HFFc6 (cell line): ENCODE results near the gene SUDS3. TPM values are rescaled to one million over a fixed set of nuclear protein-coding genes. Genes with fewer than 3 reads are reported as not detected.

Experiments
- DNase-seq: peaks from one replicate; pipeline ENCODE4 v3.0.0-alpha.2; 2018
- H3K27ac Mint-ChIP-seq: 2 replicates; pipeline ENCODE4 v1.8.0; 2020; ENCODE audit warnings: mild to moderate bottlenecking, mixed read lengths
- H3K27me3 Mint-ChIP-seq: 2 replicates; pipeline ENCODE4 v1.8.0; 2021; ENCODE audit warnings: mild to moderate bottlenecking, moderate library complexity, mixed read lengths; ENCODE audit not compliant: insufficient read depth
- H3K36me3 Mint-ChIP-seq: 2 replicates; pipeline ENCODE4 v1.8.0; 2021; ENCODE audit warnings: low read depth, mixed read lengths
- H3K4me1 Mint-ChIP-seq: 2 replicates; pipeline ENCODE4 v1.8.0; 2020; ENCODE audit warnings: low read depth, mixed read lengths
- H3K4me3 Mint-ChIP-seq: 2 replicates; pipeline ENCODE4 v1.8.0; 2020; ENCODE audit warnings: mild to moderate bottlenecking, moderate library complexity, mixed read lengths
- H3K9me3 Mint-ChIP-seq: 2 replicates; pipeline ENCODE4 v1.8.0; 2020; ENCODE audit warnings: mild to moderate bottlenecking, mixed read lengths
- total RNA-seq, 6 experiments: library from RNA; stranded (reverse); fragmentation: NEBNext Ultra II Directional; extraction: Animal tissue kit (Norgen Biotek cat#: 25700); gene quantifications; 2 replicates in 1 of 6; 3 replicates in 5 of 6; pipeline ENCODE4 v1.2.3, GENCODE V29; 2021
- TF ChIP-seq, protein P1 (sequence below): fragments of 200-600 bp; sonication (generic); IDR thresholded peaks from 2 replicates; pipeline ENCODE4 v1.5.0; 2021; ENCODE audit warnings: antibody characterized with exemption, mild to moderate bottlenecking

SUDS3 gene
- total RNA-seq, 6 experiments from 2014 or later: 20.5 to 23.4 (median 22.8) TPM

- Mint-ChIP-seq H3K4me1 (peaks cover 78% of the 10 kb centered on the region), H3K9me3 (peaks cover 4% of the 10 kb centered on the region; the same call in 1 of the 2 replicates), H3K27me3 (no peaks in the 10 kb centered on the region), H3K4me3 (peak overlapping the region; percentile 73), H3K36me3 (peaks cover 36% of the 10 kb centered on the region), H3K27ac (peak overlapping the region; percentile 95)
- DNase-seq: peak; percentile 87
- TF ChIP-seq, protein P1, sequence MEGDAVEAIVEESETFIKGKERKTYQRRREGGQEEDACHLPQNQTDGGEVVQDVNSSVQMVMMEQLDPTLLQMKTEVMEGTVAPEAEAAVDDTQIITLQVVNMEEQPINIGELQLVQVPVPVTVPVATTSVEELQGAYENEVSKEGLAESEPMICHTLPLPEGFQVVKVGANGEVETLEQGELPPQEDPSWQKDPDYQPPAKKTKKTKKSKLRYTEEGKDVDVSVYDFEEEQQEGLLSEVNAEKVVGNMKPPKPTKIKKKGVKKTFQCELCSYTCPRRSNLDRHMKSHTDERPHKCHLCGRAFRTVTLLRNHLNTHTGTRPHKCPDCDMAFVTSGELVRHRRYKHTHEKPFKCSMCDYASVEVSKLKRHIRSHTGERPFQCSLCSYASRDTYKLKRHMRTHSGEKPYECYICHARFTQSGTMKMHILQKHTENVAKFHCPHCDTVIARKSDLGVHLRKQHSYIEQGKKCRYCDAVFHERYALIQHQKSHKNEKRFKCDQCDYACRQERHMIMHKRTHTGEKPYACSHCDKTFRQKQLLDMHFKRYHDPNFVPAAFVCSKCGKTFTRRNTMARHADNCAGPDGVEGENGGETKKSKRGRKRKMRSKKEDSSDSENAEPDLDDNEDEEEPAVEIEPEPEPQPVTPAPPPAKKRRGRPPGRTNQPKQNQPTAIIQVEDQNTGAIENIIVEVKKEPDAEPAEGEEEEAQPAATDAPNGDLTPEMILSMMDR: no peak
These were observed 19.5 kb upstream of the SUDS3 start for GRCh38 chr12:118356809-118357256.

DNA sequence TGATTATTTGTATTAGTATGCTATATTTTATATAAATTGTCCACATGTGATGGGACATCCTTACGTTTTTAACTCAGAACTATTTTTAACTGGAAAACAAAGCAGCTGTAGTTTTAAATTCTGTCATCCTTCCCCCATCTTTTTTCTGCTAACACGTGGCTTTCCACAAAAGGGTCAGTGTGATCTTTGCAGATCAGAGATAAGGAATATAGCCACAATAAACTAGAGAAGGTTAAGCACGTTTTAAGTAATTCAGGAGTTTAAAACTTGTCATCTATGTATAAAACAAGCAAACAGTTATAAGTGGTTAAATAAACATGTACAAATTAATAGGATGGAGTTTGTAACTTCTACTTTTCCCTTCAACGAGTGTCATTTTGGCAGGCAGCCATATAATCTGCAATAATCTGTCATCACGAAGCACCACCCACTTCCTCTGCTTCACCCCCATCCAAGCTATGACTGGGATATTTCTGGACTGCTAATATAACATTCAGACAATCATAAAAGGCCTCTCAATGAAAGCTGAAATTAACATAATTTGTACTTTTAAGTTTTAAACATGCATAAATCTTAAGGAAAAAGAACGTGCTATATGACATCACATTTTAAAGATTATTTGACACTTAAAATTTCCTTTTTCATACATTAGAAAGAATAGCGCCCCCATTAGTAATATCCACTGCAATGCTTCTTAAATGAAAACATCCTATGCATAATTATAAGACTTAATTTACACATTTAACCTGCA is 18.9 kb upstream of the SUDS3 start:
- H3K9me3 Mint-ChIP-seq: peaks cover 4% of the 10 kb centered on the region; the same call in 1 of the 2 replicates
- peaks cover 84% of the 10 kb centered on the region for H3K4me1 Mint-ChIP-seq
- H3K36me3 Mint-ChIP-seq: peaks cover 36% of the 10 kb centered on the region
- peak overlapping the region; percentile 95 for H3K27ac Mint-ChIP-seq
- H3K27me3 Mint-ChIP-seq: no peaks in the 10 kb centered on the region
- TF ChIP-seq, protein P1: peak; percentile 74
- H3K4me3 Mint-ChIP-seq: peak overlapping the region; percentile 73
- DNase-seq: peak; percentile 54

DNA sequence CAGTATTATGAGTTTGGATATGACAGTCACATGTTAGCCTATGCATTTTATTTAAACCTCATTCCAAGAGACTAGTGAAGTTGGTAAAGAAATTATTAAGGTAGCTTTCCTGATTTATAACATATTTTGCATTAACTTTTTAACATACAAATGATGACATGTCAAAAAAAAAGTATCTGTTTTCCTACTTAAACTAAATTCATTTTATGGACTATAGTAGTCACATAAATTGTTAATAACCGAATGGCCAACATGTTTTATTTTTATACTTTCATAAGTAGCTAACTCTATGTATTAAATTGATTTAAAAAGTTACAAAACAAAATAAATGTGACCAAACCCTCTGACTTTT is 18.4 kb upstream of the SUDS3 start:
- peaks cover 85% of the 10 kb centered on the region for H3K4me1 Mint-ChIP-seq
- TF ChIP-seq, protein P1: peak; percentile 5; the same call in 1 of the 2 replicates
- H3K36me3 Mint-ChIP-seq: peaks cover 33% of the 10 kb centered on the region
- peaks cover 4% of the 10 kb centered on the region; the same call in 1 of the 2 replicates for H3K9me3 Mint-ChIP-seq
- H3K4me3 Mint-ChIP-seq: peak overlapping the region; percentile 73
- no peaks in the 10 kb centered on the region for H3K27me3 Mint-ChIP-seq
- DNase-seq: no peak
- peak overlapping the region; percentile 95 for H3K27ac Mint-ChIP-seq

- peak overlapping the region; percentile 56 for H3K27ac Mint-ChIP-seq
- DNase-seq: no peak
- H3K36me3 Mint-ChIP-seq: peaks cover 32% of the 10 kb centered on the region
These were observed 17.5 kb upstream of the SUDS3 start for GRCh38 chr12:118358612-118359540.

GRCh38 chr12:118359541-118359915 is 16.8 kb upstream of the SUDS3 start:
- no peak overlapping the region for H3K4me3 Mint-ChIP-seq
- TF ChIP-seq, protein P1: no peak
- H3K27ac Mint-ChIP-seq: peak overlapping the region; percentile 45
- H3K36me3 Mint-ChIP-seq: peaks cover 26% of the 10 kb centered on the region
- DNase-seq: no peak
- H3K27me3 Mint-ChIP-seq: no peaks in the 10 kb centered on the region
- H3K4me1 Mint-ChIP-seq: peaks cover 79% of the 10 kb centered on the region
- peaks cover 3% of the 10 kb centered on the region; the same call in 1 of the 2 replicates for H3K9me3 Mint-ChIP-seq

More at GRCh38 chr12:118358612-118359540, 17.5 kb upstream of the SUDS3 start:
- peaks cover 4% of the 10 kb centered on the region; the same call in 1 of the 2 replicates for H3K9me3 Mint-ChIP-seq
- TF ChIP-seq, protein P1: no peak
- peaks cover 84% of the 10 kb centered on the region for H3K4me1 Mint-ChIP-seq
- H3K27me3 Mint-ChIP-seq: no peaks in the 10 kb centered on the region
- H3K4me3 Mint-ChIP-seq: no peak overlapping the region
